ENCODE data around the gene SEPTIN11.

The SEPTIN11 gene

GRCh38 chr4:76949276-76950051 is at the start of gene SEPTIN11:
TSS of gene SEPTIN11 (plus strand) at chr4:76949752. CDS start at chr4:76949904, 152 bp downstream.
- peak within 1 kb of the TSS; percentile 74 for H3K4me3 ChIP-seq (ENCODE audit: low read depth, low read length)

- no peak overlapping the region for H3K4me3 ChIP-seq (ENCODE audit: low read depth, low read length)
These were observed 47.2 kb upstream of the SEPTIN11 start for GRCh38 chr4:76902233-76902890.

- no peak overlapping the region for H3K4me3 ChIP-seq (ENCODE audit: low read depth, low read length)
These were observed 44.8 kb upstream of the SEPTIN11 start for GRCh38 chr4:76904646-76905190.

- no peak overlapping the region for H3K4me3 ChIP-seq (ENCODE audit: low read depth, low read length)
These were observed 44.0 kb upstream of the SEPTIN11 start for GRCh38 chr4:76905521-76905920.

- no peak overlapping the region for H3K4me3 ChIP-seq (ENCODE audit: low read depth, low read length)
These were observed 39.8 kb upstream of the SEPTIN11 start for GRCh38 chr4:76909711-76910110.

GRCh38 chr4:76920715-76921114 is 28.8 kb upstream of the SEPTIN11 start:
- no peak overlapping the region for H3K4me3 ChIP-seq (ENCODE audit: low read depth, low read length)

- no peak overlapping the region for H3K4me3 ChIP-seq (ENCODE audit: low read depth, low read length)
These were observed 25.8 kb upstream of the SEPTIN11 start for GRCh38 chr4:76923619-76924357.

- H3K4me3 ChIP-seq (ENCODE audit: low read depth, low read length): no peak overlapping the region
These were observed 22.7 kb upstream of the SEPTIN11 start for GRCh38 chr4:76926841-76927240.

- H3K4me3 ChIP-seq (ENCODE audit: low read depth, low read length): no peak overlapping the region
These were observed 18.9 kb upstream of the SEPTIN11 start for GRCh38 chr4:76930685-76931084.

GRCh38 chr4:76931087-76931486 is 18.5 kb upstream of the SEPTIN11 start:
- H3K4me3 ChIP-seq (ENCODE audit: low read depth, low read length): no peak overlapping the region

GRCh38 chr4:76931576-76932276 is 17.8 kb upstream of the SEPTIN11 start:
- no peak overlapping the region for H3K4me3 ChIP-seq (ENCODE audit: low read depth, low read length)

GRCh38 chr4:76939184-76939583 is 10.4 kb upstream of the SEPTIN11 start:
- H3K4me3 ChIP-seq (ENCODE audit: low read depth, low read length): no peak overlapping the region

GRCh38 chr4:76943129-76943620 is 6.4 kb upstream of the SEPTIN11 start:
- H3K4me3 ChIP-seq (ENCODE audit: low read depth, low read length): no peak overlapping the region

- no peak overlapping the region for H3K4me3 ChIP-seq (ENCODE audit: low read depth, low read length)
These were observed 5.8 kb upstream of the SEPTIN11 start for GRCh38 chr4:76943790-76944189.

- H3K4me3 ChIP-seq (ENCODE audit: low read depth, low read length): no peak overlapping the region
These were observed 2.2 kb upstream of the SEPTIN11 start for GRCh38 chr4:76947369-76947768.

GRCh38 chr4:76948443-76949275 is 893 bp upstream of the SEPTIN11 start:
- H3K4me3 ChIP-seq (ENCODE audit: low read depth, low read length): peak overlapping the region; percentile 74

GRCh38 chr4:76950052-76950955 is 752 bp downstream of the SEPTIN11 start:
- H3K4me3 ChIP-seq (ENCODE audit: low read depth, low read length): peak overlapping the region; percentile 74

GRCh38 chr4:76950956-76951671 is 1.6 kb downstream of the SEPTIN11 start:
- peak overlapping the region; percentile 74 for H3K4me3 ChIP-seq (ENCODE audit: low read depth, low read length)
